AG04450 (cell line): ENCODE data around the gene RNASEH2B. TPM values are rescaled to one million over a fixed set of nuclear protein-coding genes. Genes with fewer than 3 reads are reported as not detected.

Experiments
- polyA plus RNA-seq: library from polyadenylated mRNA; depleted of rRNA; stranded (reverse); fragments of >200 nt; gene quantifications from 2 replicates; pipeline ENCODE4 v1.2.3, GENCODE V29; 2011; rRNA removed

The RNASEH2B gene
- polyA plus RNA-seq, 1 experiment = 31.9 TPM

Other genes starting within 250 kb of the RNASEH2B start
- gene DLEU7, start 66.1 kb upstream of the RNASEH2B start, polyA plus RNA-seq = not detected in 2 replicates
- gene C13orf42, start 201.5 kb downstream of the RNASEH2B start, polyA plus RNA-seq = not detected in 2 replicates